Cardiac muscle cell (in vitro differentiated cells and primary cell): ENCODE data around the gene KRTAP20-2. TPM values are rescaled to one million over a fixed set of nuclear protein-coding genes. Genes with fewer than 3 reads are reported as not detected.

Experiments
- DNase-seq, 2 donors: peaks; one replicate each; pipeline versions ENCODE4 v3.0.0 to v3.0.0-alpha.2; 2010 to 2017; ENCODE audit warnings: low read depth in 1 of 2, low spot score in 1 of 2
- H3K27ac ChIP-seq: fragments of 200-600 bp; sonication (generic); 2 replicates; pipeline ENCODE4 v1.5.1; 2016
- H3K27me3 ChIP-seq: fragments of 200-600 bp; sonication (generic); 2 replicates; pipeline ENCODE4 v1.6.0; 2016; ENCODE audit warnings: control low read depth
- H3K36me3 ChIP-seq: fragments of 200-600 bp; sonication (generic); 2 replicates; pipeline ENCODE4 v1.5.1; 2016; ENCODE audit warnings: control low read depth
- H3K4me1 ChIP-seq: fragments of 200-600 bp; sonication (generic); 2 replicates; pipeline ENCODE4 v1.8.1; 2017; ENCODE audit warnings: low read depth, mild to moderate bottlenecking, mixed run types
- H3K4me3 ChIP-seq: fragments of 200-600 bp; sonication (generic); 2 replicates; pipeline ENCODE4 v1.5.1; 2016; ENCODE audit warnings: mild to moderate bottlenecking
- H3K9me3 ChIP-seq: fragments of 200-600 bp; sonication (generic); 2 replicates; pipeline ENCODE4 v1.5.1; 2017; ENCODE audit warnings: low read depth, mild to moderate bottlenecking, control low read depth
- polyA plus RNA-seq: library from polyadenylated mRNA; unstranded; fragments of >200 nt; fragmentation: Nextera tagmentation; extraction: Ambion mirVana; gene quantifications from 2 replicates; pipeline ENCODE4 v1.2.1, GENCODE V29; 2016
- total RNA-seq: library from RNA; depleted of rRNA; stranded (reverse); fragments of >200 nt; gene quantifications from 2 replicates; pipeline ENCODE4 v1.2.3, GENCODE V29; 2016
- TF ChIP-seq, protein P1 (sequence below): IDR thresholded peaks from 2 replicates; pipeline ENCODE4 v1.5.1; 2012; ENCODE audit warnings: low read depth, mild to moderate bottlenecking, low read length

The KRTAP20-2 gene
- total and polyA plus RNA-seq, 2 experiments from 2014 or later, result not detected

DNA sequence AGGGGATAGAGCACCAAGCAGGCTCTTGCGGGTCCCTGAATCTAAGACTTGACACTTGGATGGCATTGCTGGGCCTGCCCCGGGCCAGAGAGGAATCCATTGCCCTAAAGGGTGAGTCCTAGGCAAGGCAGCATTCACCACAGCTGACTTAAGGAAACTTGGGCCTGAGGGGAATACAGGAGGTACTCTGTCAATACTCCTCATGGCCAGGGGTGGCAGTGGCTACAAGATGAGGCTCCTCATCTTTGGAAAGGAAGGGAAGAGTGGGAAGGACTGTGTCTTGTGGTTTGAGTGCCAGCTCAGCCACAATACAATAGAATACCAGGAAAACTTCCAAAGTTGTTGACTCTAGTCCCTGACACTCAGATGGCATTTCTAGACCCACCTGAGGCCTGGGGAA, 29.0 kb upstream of the KRTAP20-2 start:
- H3K4me1 ChIP-seq, result no peaks in the 10 kb centered on the region
- no peak for DNase-seq
- H3K27me3 ChIP-seq, result no peaks in the 10 kb centered on the region
- H3K36me3 ChIP-seq, result no peaks in the 10 kb centered on the region
- no peaks in the 10 kb centered on the region for H3K9me3 ChIP-seq
- TF ChIP-seq, protein P1, sequence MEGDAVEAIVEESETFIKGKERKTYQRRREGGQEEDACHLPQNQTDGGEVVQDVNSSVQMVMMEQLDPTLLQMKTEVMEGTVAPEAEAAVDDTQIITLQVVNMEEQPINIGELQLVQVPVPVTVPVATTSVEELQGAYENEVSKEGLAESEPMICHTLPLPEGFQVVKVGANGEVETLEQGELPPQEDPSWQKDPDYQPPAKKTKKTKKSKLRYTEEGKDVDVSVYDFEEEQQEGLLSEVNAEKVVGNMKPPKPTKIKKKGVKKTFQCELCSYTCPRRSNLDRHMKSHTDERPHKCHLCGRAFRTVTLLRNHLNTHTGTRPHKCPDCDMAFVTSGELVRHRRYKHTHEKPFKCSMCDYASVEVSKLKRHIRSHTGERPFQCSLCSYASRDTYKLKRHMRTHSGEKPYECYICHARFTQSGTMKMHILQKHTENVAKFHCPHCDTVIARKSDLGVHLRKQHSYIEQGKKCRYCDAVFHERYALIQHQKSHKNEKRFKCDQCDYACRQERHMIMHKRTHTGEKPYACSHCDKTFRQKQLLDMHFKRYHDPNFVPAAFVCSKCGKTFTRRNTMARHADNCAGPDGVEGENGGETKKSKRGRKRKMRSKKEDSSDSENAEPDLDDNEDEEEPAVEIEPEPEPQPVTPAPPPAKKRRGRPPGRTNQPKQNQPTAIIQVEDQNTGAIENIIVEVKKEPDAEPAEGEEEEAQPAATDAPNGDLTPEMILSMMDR, result no peak
- no peak overlapping the region for H3K27ac ChIP-seq
- H3K4me3 ChIP-seq, result no peak overlapping the region

- H3K27ac ChIP-seq, result no peak overlapping the region
- H3K27me3 ChIP-seq, result no peaks in the 10 kb centered on the region
- H3K9me3 ChIP-seq, result no peaks in the 10 kb centered on the region
- TF ChIP-seq, protein P1, result no peak
- no peaks in the 10 kb centered on the region for H3K4me1 ChIP-seq
- H3K4me3 ChIP-seq, result no peak overlapping the region
- DNase-seq, result no peak
- no peaks in the 10 kb centered on the region for H3K36me3 ChIP-seq
Observed at GRCh38 chr21:30612132-30612531, 22.9 kb upstream of the KRTAP20-2 start.

DNA sequence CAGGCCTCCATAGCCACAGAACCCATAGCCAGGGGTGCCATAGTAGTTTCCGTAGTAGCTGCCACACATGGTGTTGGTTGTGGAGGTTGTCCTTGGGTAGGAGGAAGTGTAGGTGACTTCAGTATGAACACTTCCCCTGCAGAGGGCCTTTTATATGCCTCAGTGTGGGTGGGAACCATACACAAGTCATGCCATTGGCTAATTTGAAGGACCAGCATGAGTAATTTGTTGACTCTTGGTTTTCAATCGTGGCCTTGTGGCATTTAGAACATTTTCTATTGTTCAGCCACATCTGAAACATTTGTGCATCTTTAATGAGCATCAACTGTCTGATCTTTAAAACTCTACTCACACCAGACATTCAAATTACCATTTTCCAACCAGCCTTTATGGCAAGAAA, 21.2 kb upstream of the KRTAP20-2 start, which contains the start of gene KRTAP6-1:
TSS of gene KRTAP6-1 (minus strand) at position 95 of the 400 bp plus-strand sequence. CDS start at position 69, 26 bp downstream.
- no peak for DNase-seq
- H3K4me3 ChIP-seq, result no peak within 1 kb of the TSS
- H3K27me3 ChIP-seq, result no peaks in the 10 kb centered on the region
- no peaks in the 10 kb centered on the region for H3K36me3 ChIP-seq
- H3K4me1 ChIP-seq, result no peaks in the 10 kb centered on the region
- no peak within 1 kb of the TSS for H3K27ac ChIP-seq
- H3K9me3 ChIP-seq, result no peaks in the 10 kb centered on the region
- TF ChIP-seq, protein P1, result no peak

- Histone ChIP-seq H3K36me3 (no peaks in the 10 kb centered on the region), H3K4me1 (no peaks in the 10 kb centered on the region), H3K9me3 (no peaks in the 10 kb centered on the region), H3K4me3 (no peak overlapping the region), H3K27me3 (no peaks in the 10 kb centered on the region), H3K27ac (no peak overlapping the region)
- DNase-seq, result no peak
- TF ChIP-seq, protein P1, result no peak
Observed at GRCh38 chr21:30615199-30615598, 19.8 kb upstream of the KRTAP20-2 start.

DNA sequence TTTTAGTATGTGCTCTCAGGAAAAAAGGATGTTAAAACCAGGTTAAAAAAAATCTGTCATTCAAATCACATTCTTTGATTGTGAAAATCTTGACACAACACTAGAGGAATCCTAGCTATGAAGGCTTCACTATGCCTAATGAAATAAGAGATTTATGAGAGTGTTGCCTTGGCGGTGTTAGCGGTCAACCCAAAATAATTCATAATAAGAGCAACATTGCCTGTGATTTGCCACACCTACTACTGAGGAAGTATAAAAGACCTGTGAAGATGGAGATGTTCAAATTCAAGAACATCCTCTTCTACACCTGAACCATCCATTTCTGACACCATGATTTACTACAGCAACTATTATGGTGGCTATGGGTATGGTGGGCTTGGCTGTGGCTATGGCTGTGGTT, 18.9 kb upstream of the KRTAP20-2 start, which contains the start of gene KRTAP20-1:
TSS of gene KRTAP20-1 (plus strand) at position 301 of the 400 bp plus-strand sequence. CDS start at position 331, 30 bp downstream.
- Histone ChIP-seq H3K9me3 (no peaks in the 10 kb centered on the region), H3K27me3 (no peaks in the 10 kb centered on the region), H3K4me1 (no peaks in the 10 kb centered on the region), H3K27ac (no peak within 1 kb of the TSS), H3K4me3 (no peak within 1 kb of the TSS), H3K36me3 (no peaks in the 10 kb centered on the region)
- no peak for DNase-seq
- TF ChIP-seq, protein P1, result no peak
